Inferior parietal cortex (tissue), 1 donor: Measurements from ENCODE around the gene XYLT1.

Experiments
- DNase-seq: peaks from one replicate; pipeline ENCODE4 v3.0.0-alpha.2; 2016; ENCODE audit errors: extremely low spot score

XYLT1 gene

GRCh38 chr16:17061326-17061725 lies 409.4 kb downstream of the XYLT1 start:
- no peak for DNase-seq

- DNase-seq, result no peak
Observed at GRCh38 chr16:17058471-17058870, 412.3 kb downstream of the XYLT1 start.

- DNase-seq, result no peak
Observed at GRCh38 chr16:17056666-17057065, 414.1 kb downstream of the XYLT1 start.

- no peak for DNase-seq
Observed at GRCh38 chr16:17053536-17054160, 417.1 kb downstream of the XYLT1 start.
